Coronary artery (tissue), 2 donors: Measurements from ENCODE around the gene TSPAN32.

Source experiments
- DNase-seq: peaks from one replicate; pipeline ENCODE4 v3.0.0-alpha.2; 2017; ENCODE audit warnings: low spot score
- H3K27ac ChIP-seq, 2 donors: fragments of 200-600 bp; sonication (generic); one replicate each; pipeline ENCODE4 v1.5.1; 2016 to 2019
- H3K4me3 ChIP-seq: fragments of 200-600 bp; sonication (generic); 2 replicates; pipeline ENCODE4 v1.5.1; 2016; ENCODE audit warnings: mild to moderate bottlenecking, moderate library complexity
- CTCF ChIP-seq: fragments of 200-600 bp; sonication (generic); IDR thresholded peaks from one replicate; pipeline ENCODE4 v1.5.1; 2019; ENCODE audit warnings: antibody characterized with exemption

The TSPAN32 gene

GRCh38 chr11:2272228-2272945 is 29.4 kb upstream of the TSPAN32 start:
- peak; percentile 63 for DNase-seq
- Histone ChIP-seq H3K4me3 (no peak overlapping the region), H3K27ac (no peak overlapping the region)
- TF ChIP-seq CTCF: no peak

DNA sequence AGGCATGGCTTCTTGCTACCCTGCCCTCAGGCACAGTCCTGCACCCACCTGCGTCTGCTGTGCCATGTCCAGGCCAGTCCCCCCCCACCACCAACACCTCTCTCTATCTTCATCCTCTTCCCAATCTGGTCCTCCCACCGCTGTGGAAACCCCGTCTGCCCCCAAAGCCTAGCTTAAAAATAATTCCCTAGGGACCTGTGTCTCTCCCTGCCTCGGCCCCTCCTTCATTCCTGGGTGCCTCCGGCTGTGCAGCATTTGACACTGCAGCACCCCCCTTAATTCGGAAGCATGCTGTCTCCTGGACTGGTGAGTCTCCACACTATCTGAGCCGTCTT is 28.9 kb upstream of the TSPAN32 start:
- DNase-seq: no peak
- no peak for TF ChIP-seq CTCF
- Histone ChIP-seq H3K4me3 (no peak overlapping the region), H3K27ac (no peak overlapping the region)

GRCh38 chr11:2273311-2273710 is 28.5 kb upstream of the TSPAN32 start:
- no peak for DNase-seq
- Histone ChIP-seq H3K27ac (no peak overlapping the region), H3K4me3 (no peak overlapping the region)
- no peak for TF ChIP-seq CTCF

DNA sequence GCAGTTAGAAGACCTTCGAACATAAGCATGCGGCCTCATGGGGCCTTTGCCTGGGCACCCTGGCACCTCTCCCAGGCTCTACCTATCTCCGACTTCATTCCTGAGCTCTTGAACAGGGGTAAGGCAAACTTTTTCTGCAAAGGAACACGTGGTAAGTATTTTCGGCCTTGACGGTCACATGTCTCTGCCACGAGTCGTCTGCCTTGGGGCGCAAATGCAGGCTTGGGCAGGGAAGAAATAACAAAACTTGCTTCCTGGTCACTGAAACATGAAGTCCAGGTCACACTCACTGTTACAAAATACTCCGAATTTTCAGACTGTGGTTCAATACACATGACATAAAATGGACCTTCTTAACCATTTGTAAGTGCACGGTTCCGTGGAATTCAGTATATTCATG is 28.0 kb upstream of the TSPAN32 start:
- no peak for DNase-seq
- Histone ChIP-seq H3K27ac (no peak overlapping the region), H3K4me3 (no peak overlapping the region)
- TF ChIP-seq CTCF: no peak

GRCh38 chr11:2275334-2276279 is 26.2 kb upstream of the TSPAN32 start:
- no peak overlapping the region for H3K4me3 ChIP-seq
- TF ChIP-seq CTCF: no peak
- H3K27ac ChIP-seq: no peak overlapping the region
- DNase-seq: peak; percentile 66

- DNase-seq: peak; percentile 64
- Histone ChIP-seq H3K27ac (no peak overlapping the region), H3K4me3 (no peak overlapping the region)
- no peak for TF ChIP-seq CTCF
Measured at GRCh38 chr11:2276280-2277007, 25.4 kb upstream of the TSPAN32 start.
